Body of pancreas (tissue), 4 donors: ENCODE measurements around the gene SLC4A4.

Experiments used
- CTCF ChIP-seq, 7 experiments: fragments of 450-650 bp in 4 of 7; fragments of 200-600 bp in 3 of 7; sonication (generic) in 3 of 7; IDR thresholded peaks; one replicate each; pipeline ENCODE4 v1.5.1; 2016 to 2019; ENCODE audit warnings: antibody characterized with exemption in 7 of 7
- POLR2A ChIP-seq, 3 donors: fragments of 450-650 bp; IDR thresholded peaks; one replicate each; pipeline ENCODE4 v1.6.1; 2016; ENCODE audit warnings: antibody characterized with exemption in 3 of 3, mild to moderate bottlenecking in 2 of 3

DNA sequence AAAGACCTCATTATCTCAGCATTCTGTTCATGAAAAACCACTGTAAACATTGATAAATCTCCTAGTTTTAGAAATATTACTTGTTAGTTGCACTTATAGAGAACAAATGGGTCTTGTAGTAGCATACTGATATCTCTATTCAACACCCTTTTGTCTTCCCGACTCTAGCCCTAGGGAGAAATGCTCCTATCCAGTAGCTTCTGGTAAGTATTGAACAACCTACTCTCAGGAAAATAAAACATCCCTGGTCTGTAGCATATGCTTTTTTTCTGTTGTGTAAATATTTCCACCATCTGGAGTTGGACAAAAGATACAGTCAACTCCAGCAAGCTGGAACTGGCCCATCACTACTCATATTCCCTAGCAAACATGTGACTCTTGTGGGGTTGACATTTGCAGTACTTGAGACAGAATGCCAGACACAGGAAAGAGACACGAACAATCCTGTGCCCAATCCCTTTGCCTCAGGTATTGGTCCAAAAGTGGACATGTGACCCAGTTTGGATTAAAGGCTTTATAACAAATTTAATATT lies 256.8 kb downstream of the SLC4A4 start:
- TF ChIP-seq POLR2A (IDR thresholded peaks at IDR 0.05) (no peak), CTCF (IDR thresholded peaks at IDR 0.05) (no peak)
